Tibial nerve (tissue), 4 donors: ENCODE results near the gene EFNA3. TPM values are rescaled to one million over a fixed set of nuclear protein-coding genes. Genes with fewer than 3 reads are reported as not detected.

ENCODE experiments used
- DNase-seq, 2 donors: peaks; one replicate each; pipeline ENCODE4 v3.0.0-alpha.2; 2019; ENCODE audit warnings: low spot score in 2 of 2
- H3K27ac ChIP-seq, 4 donors: fragments of 200-600 bp; sonication (generic) in 3 of 4; one replicate each; pipeline ENCODE4 v1.5.1; 2017 to 2019; ENCODE audit warnings: mild to moderate bottlenecking in 1 of 4
- H3K27me3 ChIP-seq, 2 donors: fragments of 200-600 bp; sonication (generic) in 1 of 2; one replicate each; pipeline versions ENCODE4 v1.5.1 to v1.6.0; 2017 to 2019
- H3K36me3 ChIP-seq, 3 donors: fragments of 200-600 bp; sonication (generic); one replicate each; pipeline ENCODE4 v1.5.1; 2018 to 2019
- H3K4me1 ChIP-seq, 4 donors: fragments of 200-600 bp; sonication (generic) in 3 of 4; one replicate each; pipeline ENCODE4 v1.5.1; 2017 to 2019
- H3K4me3 ChIP-seq, 4 donors: fragments of 200-600 bp; sonication (generic) in 3 of 4; one replicate each; pipeline ENCODE4 v1.5.1; 2017 to 2019; ENCODE audit warnings: mild to moderate bottlenecking in 1 of 4, moderate library complexity in 1 of 4
- H3K9me3 ChIP-seq, 4 donors: fragments of 200-600 bp; sonication (generic) in 3 of 4; one replicate each; pipeline ENCODE4 v1.5.1; 2017 to 2019
- EP300 ChIP-seq, 2 donors: sonication (generic); formaldehyde crosslinking; IDR thresholded peaks; one replicate each; pipeline ENCODE4 v1.6.1; 2017; ENCODE audit warnings: antibody characterized with exemption in 2 of 2, mild to moderate bottlenecking in 1 of 2
- POLR2A ChIP-seq, 2 donors: fragments of 450-650 bp; IDR thresholded peaks; one replicate each; pipeline ENCODE4 v1.6.1; 2017; ENCODE audit warnings: antibody characterized with exemption in 2 of 2, mild to moderate bottlenecking in 2 of 2, moderate library complexity in 2 of 2
- WGBS, 2 donors: methylation state at CpG; one replicate each; pipeline ENCODE4 v1.1.5; 2018; 5-methylcytosine and 5-hydroxymethylcytosine counted together
- total RNA-seq, 4 donors: library from RNA; depleted of rRNA; stranded (reverse); fragments of >200 nt; gene quantifications; one replicate each; pipeline ENCODE4 v1.1.0, GENCODE V29; 2016
- TF ChIP-seq, protein P1 (sequence below), 5 experiments: fragments of 200-600 bp in 3 of 5; fragments of 450-650 bp in 2 of 5; sonication (generic) in 3 of 5; IDR thresholded peaks; one replicate each; pipeline ENCODE4 v1.5.1; 2016 to 2019; ENCODE audit warnings: antibody characterized with exemption in 5 of 5, mild to moderate bottlenecking in 3 of 5, moderate library complexity in 2 of 5

EFNA3 gene
- total RNA-seq, 4 donors from 2014 or later: 0.63 to 1.2 (median 1.2) TPM; not detected in 1

DNA sequence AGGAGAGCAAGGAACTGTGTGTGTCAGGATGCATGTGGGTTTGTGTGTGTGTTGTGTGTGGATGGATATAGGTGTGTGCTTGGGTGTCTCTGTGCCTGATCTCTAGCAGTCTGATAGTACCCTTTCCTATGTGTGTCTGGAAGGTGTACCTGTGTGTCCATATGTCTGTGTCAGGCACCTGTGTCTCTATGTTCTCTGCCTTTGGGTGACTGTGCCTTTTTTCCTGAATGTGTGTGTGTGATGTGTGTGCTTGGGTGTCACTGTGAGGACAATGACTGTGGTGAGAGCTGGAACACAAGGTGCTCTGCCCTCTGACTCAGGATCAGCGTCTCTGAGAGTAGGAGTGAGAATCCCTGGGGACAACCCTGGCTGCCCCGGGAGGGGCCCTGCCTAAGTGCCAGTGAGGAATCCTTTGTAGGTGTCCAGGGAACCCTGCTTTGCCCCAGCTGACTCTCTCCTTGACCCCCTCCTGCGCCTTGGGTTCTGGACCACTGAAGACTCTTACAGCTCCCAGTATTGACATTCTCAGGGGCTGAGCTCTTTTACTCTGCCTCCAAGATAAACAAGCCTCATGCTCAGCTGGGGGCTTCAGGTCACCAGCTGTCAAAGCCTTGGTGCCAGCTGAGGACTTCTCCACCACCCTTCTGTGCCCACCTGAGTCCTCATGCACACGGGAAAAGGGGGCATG is 735 bp upstream of the EFNA3 start:
- Histone ChIP-seq H3K4me1 (peaks cover 4 to 46% (median 40%) of the 10 kb centered on the region in 4 donors), H3K4me3 (no peak overlapping the region), H3K9me3 (no peaks in the 10 kb centered on the region), H3K36me3 (no peaks in the 10 kb centered on the region), H3K27me3 (peaks cover 0 to 41% of the 10 kb centered on the region in 2 donors), H3K27ac (no peak overlapping the region)
- WGBS, 2 donors: 49 to 58% methylated on average over 4 of the region's 4 CpGs
- no peak for DNase-seq
- TF ChIP-seq POLR2A (IDR thresholded peaks at IDR 0.05) (no peak), EP300 (IDR thresholded peaks at IDR 0.05) (no peak)
- TF ChIP-seq, protein P1, sequence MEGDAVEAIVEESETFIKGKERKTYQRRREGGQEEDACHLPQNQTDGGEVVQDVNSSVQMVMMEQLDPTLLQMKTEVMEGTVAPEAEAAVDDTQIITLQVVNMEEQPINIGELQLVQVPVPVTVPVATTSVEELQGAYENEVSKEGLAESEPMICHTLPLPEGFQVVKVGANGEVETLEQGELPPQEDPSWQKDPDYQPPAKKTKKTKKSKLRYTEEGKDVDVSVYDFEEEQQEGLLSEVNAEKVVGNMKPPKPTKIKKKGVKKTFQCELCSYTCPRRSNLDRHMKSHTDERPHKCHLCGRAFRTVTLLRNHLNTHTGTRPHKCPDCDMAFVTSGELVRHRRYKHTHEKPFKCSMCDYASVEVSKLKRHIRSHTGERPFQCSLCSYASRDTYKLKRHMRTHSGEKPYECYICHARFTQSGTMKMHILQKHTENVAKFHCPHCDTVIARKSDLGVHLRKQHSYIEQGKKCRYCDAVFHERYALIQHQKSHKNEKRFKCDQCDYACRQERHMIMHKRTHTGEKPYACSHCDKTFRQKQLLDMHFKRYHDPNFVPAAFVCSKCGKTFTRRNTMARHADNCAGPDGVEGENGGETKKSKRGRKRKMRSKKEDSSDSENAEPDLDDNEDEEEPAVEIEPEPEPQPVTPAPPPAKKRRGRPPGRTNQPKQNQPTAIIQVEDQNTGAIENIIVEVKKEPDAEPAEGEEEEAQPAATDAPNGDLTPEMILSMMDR (IDR thresholded peaks at IDR 0.05): no peak

DNA sequence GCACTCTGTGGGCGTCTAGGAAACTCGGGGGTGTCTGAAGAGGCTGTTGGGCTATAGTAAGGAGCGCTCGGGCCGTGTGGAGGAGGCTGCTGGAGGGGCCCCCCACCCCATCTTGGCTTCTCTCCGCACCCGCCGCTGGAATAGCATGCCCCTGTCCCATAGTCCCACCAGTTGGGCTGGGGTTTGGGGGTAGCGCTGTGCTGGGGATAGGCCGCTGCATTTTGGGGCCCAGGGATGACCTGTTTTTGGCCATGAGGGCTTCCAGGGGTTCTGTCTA is 511 bp downstream of the EFNA3 start:
- H3K4me3 ChIP-seq: peak overlapping the region; percentile 22 to 53 (median 32)

GRCh38 chr1:155079487-155080311 is 1.1 kb downstream of the EFNA3 start:
- Histone ChIP-seq H3K36me3 (no peaks in the 10 kb centered on the region), H3K9me3 (no peaks in the 10 kb centered on the region), H3K4me1 (peaks cover 4 to 60% (median 44%) of the 10 kb centered on the region in 4 donors), H3K27me3 (peaks cover 0 to 57% of the 10 kb centered on the region in 2 donors), H3K27ac (no peak overlapping the region), H3K4me3 (peak overlapping the region in 1 of 4 donors; percentile 53)
- WGBS, 2 donors: 2 to 3% methylated on average over 19 to 59 of the region's 67 CpGs
- DNase-seq: no peak
- TF ChIP-seq POLR2A (IDR thresholded peaks at IDR 0.05): no peak
- TF ChIP-seq EP300 (IDR thresholded peaks at IDR 0.05): no peak
- TF ChIP-seq, protein P1 (IDR thresholded peaks at IDR 0.05): no peak

More for the DNA sequence above, 511 bp downstream of the EFNA3 start:
- TF ChIP-seq, protein P1 (IDR thresholded peaks at IDR 0.05): no peak
- no peak for TF ChIP-seq EP300 (IDR thresholded peaks at IDR 0.05)
- no peak for TF ChIP-seq POLR2A (IDR thresholded peaks at IDR 0.05)
- Histone ChIP-seq H3K27ac (no peak overlapping the region), H3K27me3 (peaks cover 0 to 53% of the 10 kb centered on the region in 2 donors), H3K4me1 (peaks cover 4 to 55% (median 41%) of the 10 kb centered on the region in 4 donors), H3K36me3 (no peaks in the 10 kb centered on the region), H3K9me3 (no peaks in the 10 kb centered on the region)
- WGBS, 2 donors: 0 to 4% methylated on average over 2 to 9 of the region's 10 CpGs
- DNase-seq: no peak

DNA sequence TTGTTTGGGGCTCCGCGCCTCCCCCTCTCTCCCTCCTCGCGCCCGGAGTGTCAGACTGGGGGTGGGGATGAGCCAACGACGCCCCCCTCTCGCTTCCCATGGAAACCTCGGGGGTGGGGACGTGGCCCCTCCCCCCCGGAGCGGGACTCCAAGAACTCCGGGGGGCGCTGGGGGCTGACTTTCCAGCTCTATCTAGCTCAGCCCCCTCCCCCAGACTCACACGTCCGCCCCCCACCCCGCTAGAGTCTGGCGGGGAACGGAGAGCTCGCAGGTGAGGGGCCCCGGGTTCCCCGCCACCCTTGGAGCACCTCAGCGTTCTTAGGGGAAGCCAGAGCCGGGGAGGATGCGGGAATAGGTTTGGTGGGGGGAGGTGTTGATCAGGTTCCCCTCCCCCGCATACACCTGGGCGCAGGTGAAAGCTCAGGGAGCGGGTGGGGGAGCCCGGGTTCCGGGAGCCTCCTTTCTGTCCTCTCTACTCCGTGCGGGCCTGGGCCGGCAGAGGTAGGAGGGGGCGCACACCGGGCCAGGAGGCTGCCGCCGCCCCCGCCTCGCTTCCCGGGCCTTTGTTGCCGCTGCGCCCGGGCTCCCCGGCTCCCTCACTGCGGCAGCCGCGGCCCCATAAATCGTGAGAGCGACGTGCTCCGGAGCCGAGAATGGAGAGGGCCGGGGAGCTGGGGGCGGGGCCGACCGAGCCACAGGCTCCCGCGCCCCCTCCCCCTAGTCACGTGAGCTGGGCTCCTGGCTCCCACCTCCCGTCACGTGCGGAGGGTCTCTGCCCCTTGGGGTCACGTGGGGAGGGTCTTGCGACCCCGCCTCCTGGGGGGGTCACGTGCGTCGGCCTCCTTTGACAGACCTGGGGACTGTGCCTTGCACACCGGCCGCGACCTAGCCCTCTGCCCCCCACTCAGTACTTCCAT is 1.9 kb downstream of the EFNA3 start:
- no peak overlapping the region for H3K27ac ChIP-seq
- H3K9me3 ChIP-seq: no peaks in the 10 kb centered on the region
- DNase-seq: no peak
- WGBS, 2 donors: 0% methylated on average over 41 to 50 of the region's 71 CpGs
- no peak for TF ChIP-seq POLR2A (IDR thresholded peaks at IDR 0.05)
- H3K36me3 ChIP-seq: no peaks in the 10 kb centered on the region
- peaks cover 0 to 57% of the 10 kb centered on the region in 2 donors for H3K27me3 ChIP-seq
- H3K4me1 ChIP-seq: peaks cover 4 to 62% (median 47%) of the 10 kb centered on the region in 4 donors
- H3K4me3 ChIP-seq: peak overlapping the region in 2 of 4 donors; percentile 9 to 28
